AG04449 (cell line): ENCODE data around the gene PRLR.
"Not testable (repeated sequence)": the region's sequence is repeated elsewhere in the genome, so short reads cannot be mapped to it uniquely, and the experiment has no call there.

Source experiments
- CTCF ChIA-PET: fragments of 350-600 bp; formaldehyde crosslinking; extraction: SDS; loops from one replicate; lab custom pipeline; 2021; ENCODE audit warnings: antibody characterized with exemption; lab: Yijun Ruan, JAX
- POLR2A ChIA-PET: fragments of 400-600, 350-600 bp; formaldehyde crosslinking; extraction: SDS; loops from one replicate; lab custom pipeline; 2020; ENCODE audit warnings: antibody characterized with exemption, inconsistent platforms; lab: Yijun Ruan, JAX
- DNase-seq: peaks from one replicate; pipeline ENCODE4 v3.0.0-alpha.2; 2010; ENCODE audit warnings: low read depth, low spot score
- H3K4me3 ChIP-seq: 2 replicates; pipeline ENCODE4 v1.5.1; 2011; ENCODE audit warnings: low read depth, mild to moderate bottlenecking, control low read depth, low read length
- CTCF ChIP-seq: IDR thresholded peaks from one replicate; pipeline ENCODE4 v1.5.1; 2011; ENCODE audit warnings: mild to moderate bottlenecking, moderate library complexity, low read length, control low read depth, inconsistent platforms; ENCODE audit not compliant: insufficient read depth; ENCODE audit errors: missing control alignments

The PRLR gene

GRCh38 chr5:35038891-35039290 is 191.4 kb downstream of the PRLR start:
- CTCF ChIA-PET: no interaction called here

DNA sequence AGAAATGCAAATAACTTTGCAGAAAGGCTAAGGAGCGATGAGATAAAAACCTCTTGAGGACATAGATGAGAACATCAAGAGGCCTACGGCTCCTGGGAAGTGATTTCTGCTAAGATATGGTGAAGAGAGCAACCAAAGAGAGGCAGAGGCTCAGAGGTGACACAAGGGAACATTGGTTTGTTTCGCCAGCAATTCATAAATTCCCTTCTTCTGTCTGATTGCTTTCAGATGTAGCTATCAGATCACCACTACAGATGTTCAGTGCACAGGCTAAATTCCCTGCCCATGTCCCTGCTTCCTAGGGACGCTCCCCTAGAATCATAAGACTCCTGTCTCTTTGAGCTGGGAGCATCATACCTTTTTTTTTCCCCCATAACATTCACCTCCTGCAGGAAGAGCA is 193.8 kb downstream of the PRLR start:
- DNase-seq: no peak
- no peak for TF ChIP-seq CTCF
- CTCF ChIA-PET: no interaction called here
- no peak overlapping the region for H3K4me3 ChIP-seq
- POLR2A ChIA-PET: no interaction called here

More at GRCh38 chr5:35038891-35039290, 191.4 kb downstream of the PRLR start:
- no peak overlapping the region for H3K4me3 ChIP-seq
- no peak for TF ChIP-seq CTCF
- POLR2A ChIA-PET: no interaction called here
- DNase-seq: no peak

DNA sequence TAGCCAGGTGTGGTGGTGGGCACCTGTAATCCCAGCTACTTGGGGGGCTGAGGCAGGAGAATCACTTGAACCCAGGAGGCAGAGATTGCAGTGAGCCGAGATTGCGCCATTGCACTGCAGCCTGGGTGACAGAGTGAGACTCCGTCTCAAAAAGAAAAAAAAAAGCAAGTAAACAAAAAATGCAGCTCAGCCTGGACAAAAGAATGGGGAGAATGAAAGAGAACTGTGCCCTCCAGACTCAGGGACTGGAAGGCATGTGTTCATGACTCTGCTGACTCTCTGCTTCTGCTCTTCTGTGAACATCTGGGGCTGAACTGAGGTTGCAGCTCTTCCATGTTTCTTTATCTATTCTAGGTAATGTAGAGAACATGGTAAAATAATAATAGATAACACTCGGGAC is 194.4 kb downstream of the PRLR start:
- H3K4me3 ChIP-seq, DNase-seq, POLR2A ChIA-PET: not testable (repeated sequence)
- CTCF ChIA-PET: interaction anchor here (1.9 kb wide), 1 partner anchor 32 kb away, joined by 5 read pairs; no protein-coding TSS in a partner anchor

DNA sequence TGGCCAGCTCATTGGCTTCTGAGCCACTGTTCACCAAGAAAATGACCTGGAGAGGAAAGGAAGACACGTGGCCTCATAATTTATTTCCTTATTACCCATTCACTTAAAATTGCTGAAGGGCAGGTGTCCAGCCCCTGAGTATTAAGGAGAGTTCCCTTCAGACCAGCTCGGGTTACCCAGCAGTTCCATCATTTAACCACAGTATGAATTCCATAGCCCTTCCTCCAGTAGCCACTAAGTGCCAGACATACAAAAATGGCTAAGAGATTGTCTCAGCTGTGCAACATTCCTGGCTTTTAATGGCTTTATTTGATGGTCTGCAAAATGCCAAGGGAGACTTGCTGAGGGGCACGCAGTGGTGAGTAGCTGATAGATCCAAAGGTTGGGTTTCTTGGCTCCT is 195.0 kb downstream of the PRLR start:
- no peak for DNase-seq
- POLR2A ChIA-PET: no interaction called here
- CTCF ChIA-PET: interaction anchor here (1.4 to 1.9 kb wide), 2 partner anchors 8 to 32 kb away, joined by 3 to 5 read pairs; no protein-coding TSS in a partner anchor
- no peak overlapping the region for H3K4me3 ChIP-seq
- no peak for TF ChIP-seq CTCF

- no peak for DNase-seq
- TF ChIP-seq CTCF: no peak
- CTCF ChIA-PET: no interaction called here
- H3K4me3 ChIP-seq: no peak overlapping the region
- POLR2A ChIA-PET: no interaction called here
These were observed 197.9 kb downstream of the PRLR start for GRCh38 chr5:35032356-35032755.

- no peak for TF ChIP-seq CTCF
- DNase-seq: no peak
- ChIA-PET CTCF (interaction anchor here (1.0 to 1.4 kb wide), 2 partner anchors 16 to 54 kb away, joined by 3 to 5 read pairs; no protein-coding TSS in a partner anchor), POLR2A (no interaction called here)
- no peak overlapping the region for H3K4me3 ChIP-seq
These were observed 199.0 kb downstream of the PRLR start for GRCh38 chr5:35031276-35031675.
